GM18951 (cell line): ENCODE measurements around the gene GRID1.

Source experiments
- POLR2A ChIP-seq: IDR thresholded peaks from 4 replicates; pipeline ENCODE4 v1.6.1; 2011; ENCODE audit warnings: mild to moderate bottlenecking; ENCODE audit not compliant: insufficient read length, insufficient read depth; ENCODE audit errors: extremely low read depth
- in situ Hi-C: fragments of 300-500 bp; cut with MboI; formaldehyde crosslinking; loops from one replicate; pipeline ENCODE4 v1.12.0; 2022; ENCODE audit warnings: low sequenced_read_pairs, mixed read lengths, inconsistent platforms; ENCODE audit not compliant: unreplicated experiment

GRID1 gene

DNA sequence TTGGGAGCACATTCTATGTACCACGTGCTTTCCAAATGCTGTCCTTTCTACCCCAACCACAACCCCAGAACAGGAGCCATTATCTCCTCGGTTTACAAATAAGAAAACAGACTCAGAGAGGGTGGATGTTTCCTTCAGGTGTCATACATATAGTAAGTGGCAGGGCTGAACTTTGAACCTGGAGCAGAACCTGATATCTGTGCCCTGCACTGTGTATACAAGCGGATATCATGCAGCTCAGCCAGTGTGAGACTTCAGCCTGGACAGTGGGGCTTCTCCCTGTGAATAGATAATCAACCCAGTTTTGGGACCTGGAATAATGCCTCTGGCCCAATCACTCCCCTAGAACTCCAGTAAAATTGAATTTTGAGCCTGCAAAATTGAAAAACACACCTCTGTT lies 341.1 kb downstream of the GRID1 start:
- TF ChIP-seq POLR2A = no peak
- in situ Hi-C loops = no loop called here

DNA sequence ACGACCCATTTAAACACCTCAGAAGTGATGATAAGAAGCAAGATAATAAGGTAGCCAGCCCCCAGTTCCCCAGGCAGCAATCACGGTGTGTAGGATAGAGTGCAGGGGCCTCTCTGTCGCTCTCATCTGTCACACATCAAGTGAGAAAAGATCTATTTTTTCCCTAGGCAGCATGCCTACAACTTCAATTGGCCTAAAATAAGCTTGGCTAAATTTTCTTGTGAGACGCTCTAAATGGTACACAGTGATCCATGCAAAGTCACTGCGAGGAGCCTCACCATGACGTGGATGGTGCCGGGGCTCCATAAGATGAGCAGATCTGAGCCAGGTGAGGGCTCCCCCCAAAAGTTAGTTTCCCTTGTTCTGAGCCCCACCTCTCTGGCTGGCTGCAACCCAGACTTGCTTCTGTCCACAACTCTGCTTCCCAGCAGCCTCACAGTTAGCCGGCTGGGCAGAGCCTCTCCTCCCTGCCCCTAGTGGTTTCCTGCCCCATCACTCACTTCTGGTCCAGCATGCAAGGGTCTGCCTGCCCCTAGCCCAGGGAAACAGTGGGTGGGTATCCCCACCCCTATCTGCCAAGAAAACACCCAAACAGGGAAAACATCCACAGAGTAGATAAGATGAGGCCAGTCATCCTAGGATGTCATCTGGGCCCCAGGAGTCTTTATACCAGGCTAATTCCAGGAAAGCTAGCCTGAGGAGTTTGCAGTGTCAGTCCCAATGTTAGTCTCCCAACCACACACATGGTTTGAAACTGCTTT lies 342.1 kb downstream of the GRID1 start:
- in situ Hi-C loops = no loop called here
- TF ChIP-seq POLR2A = no peak

DNA sequence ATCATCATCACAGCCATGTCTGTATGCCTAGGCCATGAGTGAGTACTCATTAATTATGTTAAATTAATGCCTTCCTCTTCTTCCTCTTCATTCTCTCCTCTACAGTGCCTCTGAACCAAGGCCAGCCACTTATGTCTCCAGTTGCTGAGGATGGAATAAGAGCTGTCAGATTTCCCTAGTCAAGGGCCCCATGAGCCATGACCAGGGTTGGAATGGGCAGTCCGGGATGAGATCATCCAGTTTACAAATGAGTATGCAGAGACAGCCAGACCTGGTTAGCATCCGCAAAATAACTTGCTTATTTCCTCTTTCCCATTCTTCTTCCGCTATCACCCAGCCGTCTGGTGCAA lies 342.7 kb downstream of the GRID1 start:
- in situ Hi-C loops = no loop called here
- TF ChIP-seq POLR2A = no peak

DNA sequence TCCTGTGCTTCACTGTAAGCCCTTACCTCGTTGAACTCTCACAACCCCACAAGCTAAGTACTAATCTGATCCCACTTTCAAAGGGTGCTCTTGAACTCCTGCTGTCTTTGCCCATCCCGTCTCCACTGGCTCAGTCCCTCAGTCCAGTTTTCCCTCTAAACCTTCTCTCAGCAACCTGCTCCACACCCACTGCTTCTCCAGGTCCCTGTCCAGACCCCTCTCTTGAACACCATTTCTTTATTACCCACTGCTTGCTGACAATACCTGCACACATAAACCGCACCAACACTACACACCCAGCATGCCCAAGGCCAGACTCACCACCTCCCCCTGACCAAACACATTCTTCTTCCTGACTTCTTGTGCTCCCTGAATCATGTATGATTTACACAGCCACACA lies 343.3 kb downstream of the GRID1 start:
- in situ Hi-C loops = no loop called here
- no peak for TF ChIP-seq POLR2A

DNA sequence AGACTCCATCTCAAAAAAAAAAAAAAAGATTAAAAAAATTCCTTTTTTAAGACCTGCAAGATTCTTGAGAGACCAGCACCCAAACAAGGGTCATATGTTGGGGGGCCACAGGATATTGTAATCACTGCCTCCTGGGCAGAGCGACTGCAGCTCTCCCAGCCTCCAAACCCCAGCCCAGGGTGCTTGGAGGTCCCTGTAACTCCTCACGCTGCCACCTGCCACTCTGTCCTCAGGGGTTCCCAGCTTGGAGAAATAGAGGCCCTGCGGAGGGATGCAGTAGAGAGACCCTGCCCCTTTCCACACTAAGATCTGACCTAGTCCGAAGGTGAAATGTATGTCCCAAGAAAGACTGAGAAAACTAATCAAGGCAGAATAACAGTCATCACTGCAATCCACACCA lies 343.7 kb downstream of the GRID1 start:
- in situ Hi-C loops = no loop called here
- no peak for TF ChIP-seq POLR2A

DNA sequence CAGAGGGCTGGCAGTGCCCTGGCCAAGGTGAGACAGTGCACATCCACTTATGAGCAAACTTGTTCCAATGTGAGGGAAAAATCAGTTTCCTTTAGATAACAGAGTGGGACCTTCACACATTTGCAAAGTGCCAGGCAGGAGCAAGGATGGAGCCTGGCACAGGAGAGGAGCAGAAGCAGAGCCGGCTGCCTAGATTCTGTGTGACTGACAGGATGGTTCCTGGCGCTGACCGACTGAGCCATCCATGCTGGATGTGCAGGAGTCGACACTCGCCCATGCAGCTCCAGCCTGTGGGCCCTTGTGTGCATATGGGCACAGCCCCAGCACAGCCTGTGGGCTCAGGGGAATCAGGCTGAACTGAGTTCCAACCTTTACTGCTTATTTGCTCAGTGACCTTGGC lies 346.5 kb downstream of the GRID1 start:
- in situ Hi-C loops = no loop called here

DNA sequence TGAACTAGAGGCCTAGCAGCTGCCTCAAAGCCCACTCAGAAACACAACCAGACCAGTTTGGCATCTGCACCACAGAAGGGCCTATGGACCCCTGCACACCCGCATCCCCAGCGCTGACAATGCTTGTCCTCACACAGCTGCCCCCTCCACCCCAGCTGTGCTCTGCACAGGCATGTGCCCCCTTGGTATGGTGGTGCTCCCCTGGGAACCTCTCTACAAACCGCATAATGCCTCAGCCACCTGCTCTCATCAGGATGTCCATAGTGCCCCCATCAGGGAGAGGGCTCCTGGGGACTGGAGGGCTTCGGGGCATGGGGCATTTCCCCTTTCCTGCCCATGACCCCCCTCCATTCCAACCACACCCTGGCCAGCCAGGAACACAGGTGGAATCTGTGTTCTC lies 347.5 kb downstream of the GRID1 start:
- TF ChIP-seq POLR2A = no peak
- in situ Hi-C loops = no loop called here

More for the DNA sequence above, 346.5 kb downstream of the GRID1 start:
- no peak for TF ChIP-seq POLR2A

DNA sequence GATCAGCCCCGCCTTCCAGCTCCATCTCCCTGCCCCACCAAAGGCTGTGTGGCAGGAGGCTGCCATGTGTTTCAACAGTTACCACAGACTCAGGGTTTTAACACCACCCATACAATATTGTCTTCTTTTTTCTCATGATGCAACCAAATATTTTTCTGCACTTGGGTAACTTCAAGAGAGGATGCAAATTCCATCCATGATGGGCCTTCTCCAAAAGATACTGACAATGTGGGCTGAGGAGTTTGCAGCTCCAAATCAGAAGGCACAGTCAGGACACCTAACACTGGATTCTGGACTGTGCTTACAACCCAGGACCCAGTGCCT lies 347.9 kb downstream of the GRID1 start:
- no peak for TF ChIP-seq POLR2A
- in situ Hi-C loops = no loop called here

DNA sequence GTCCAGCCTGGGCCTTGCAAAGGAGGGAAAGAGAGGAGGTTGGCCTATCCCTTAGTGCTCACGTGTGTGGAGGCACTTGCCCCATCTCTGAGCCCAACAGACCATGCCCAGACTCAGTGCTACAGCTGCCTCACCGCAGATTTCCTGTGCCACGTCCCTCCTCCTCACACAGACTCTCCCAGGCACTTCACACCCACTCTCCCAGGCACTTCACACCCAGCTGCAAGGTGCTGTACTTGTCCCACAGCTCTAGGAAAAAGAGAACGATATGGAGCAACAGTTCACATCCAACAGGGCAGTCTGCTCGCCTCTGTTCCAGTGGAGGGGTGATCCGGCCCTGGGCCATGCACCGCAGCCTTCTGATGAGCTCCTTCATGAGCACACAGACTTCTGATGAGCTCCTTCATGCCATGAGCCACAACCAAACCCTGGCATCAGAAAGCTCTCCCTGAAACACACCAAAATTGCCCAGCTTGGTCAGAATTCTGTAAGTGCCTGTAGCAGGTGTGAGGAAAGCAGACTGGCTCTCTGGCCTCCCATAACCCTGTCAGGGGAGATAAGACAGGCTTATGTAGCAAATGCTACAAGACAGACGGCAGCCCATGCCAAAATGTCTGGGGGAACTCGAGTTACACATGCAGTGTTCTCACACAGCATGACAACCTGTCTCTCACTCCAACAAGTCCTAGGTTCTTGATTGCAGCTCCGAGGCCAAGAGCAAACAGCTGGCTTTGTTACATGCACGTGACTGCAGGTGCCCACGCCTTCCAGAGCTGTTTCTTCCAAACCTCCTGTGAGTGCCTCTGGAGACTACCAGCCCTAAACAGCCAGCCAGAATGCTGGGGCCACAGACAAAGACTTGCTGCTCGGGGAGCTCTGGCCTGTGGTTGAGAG lies 348.5 kb downstream of the GRID1 start:
- in situ Hi-C loops = no loop called here

DNA sequence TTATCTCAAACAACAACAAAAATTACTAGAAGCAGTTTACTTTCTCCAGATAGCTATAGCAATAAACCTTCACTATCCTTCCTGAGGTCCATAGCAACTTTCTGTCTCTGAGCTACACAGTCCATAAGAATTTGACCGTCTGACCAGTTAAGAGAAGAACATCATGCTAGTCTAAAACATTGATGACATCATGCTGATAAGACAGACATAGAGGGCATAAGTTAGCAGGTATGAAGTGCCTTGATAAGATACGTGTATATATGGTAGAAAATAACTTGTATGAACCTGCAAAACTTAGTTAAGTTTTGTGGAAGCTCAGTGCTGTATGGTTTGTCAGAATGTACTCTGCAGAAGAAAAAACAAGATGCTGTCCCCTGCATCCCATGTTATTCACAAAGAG lies 353.0 kb downstream of the GRID1 start:
- no peak for TF ChIP-seq POLR2A
- in situ Hi-C loops = no loop called here

More for the DNA sequence above, 348.5 kb downstream of the GRID1 start:
- no peak for TF ChIP-seq POLR2A

DNA sequence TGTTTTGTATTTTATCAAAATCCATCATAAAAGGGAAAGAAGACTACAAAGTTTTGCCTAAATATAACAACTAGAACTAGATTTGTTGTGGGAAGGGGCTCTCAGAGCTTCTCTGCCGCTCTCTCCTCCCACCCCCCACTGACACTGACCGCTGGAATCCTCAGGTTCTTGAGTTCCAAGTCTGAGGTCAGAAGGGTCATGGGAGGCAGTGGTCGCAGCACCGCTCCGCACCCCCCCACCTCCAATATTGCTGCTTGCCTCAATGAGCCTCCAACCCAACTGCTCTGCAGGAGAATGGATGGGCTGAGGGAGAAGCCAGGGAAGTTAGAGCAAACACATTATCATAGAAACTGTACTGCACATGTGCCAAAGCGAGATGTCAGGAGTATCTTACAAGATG lies 359.4 kb downstream of the GRID1 start:
- TF ChIP-seq POLR2A = no peak
- in situ Hi-C loops = no loop called here

DNA sequence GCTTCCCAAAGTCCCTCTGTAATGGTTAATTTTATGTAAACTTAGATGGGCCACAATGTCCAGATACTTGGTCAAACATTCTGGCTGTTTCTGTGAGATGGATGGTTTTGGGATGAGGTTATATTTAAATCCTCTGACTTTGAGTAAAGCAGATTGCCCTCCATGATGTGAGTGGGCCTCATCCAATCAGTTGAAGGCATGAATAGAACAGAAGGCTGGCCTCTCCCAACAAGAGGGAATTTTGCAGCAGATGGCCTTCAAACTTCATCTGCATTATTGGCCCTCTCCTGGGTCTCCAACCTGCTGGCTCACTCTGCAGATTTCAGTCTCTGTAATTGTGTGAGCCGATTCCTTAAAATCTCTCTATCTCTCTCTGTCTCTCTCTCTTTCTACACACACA lies 362.3 kb downstream of the GRID1 start:
- in situ Hi-C loops = no loop called here

DNA sequence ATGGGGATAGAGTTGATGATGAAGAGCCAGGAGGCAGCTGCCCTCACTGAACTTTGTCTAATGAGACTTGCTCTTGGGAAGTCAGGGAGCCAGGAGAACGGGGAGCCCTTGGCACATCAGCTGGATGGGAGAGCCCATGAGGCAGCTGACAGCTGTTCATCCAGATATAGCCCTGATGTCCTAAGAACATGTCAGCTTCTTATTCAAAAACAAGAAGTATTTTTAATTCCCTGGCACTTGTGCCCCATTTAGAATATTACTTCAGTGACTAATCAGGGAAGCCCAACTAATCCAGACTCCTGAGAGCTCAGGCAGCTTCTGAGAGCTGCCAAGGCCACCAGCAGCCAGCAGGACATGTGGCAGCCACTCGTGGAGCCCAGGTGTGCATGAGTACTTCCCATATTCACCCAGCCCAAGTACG lies 363.4 kb downstream of the GRID1 start:
- in situ Hi-C loops = no loop called here
- no peak for TF ChIP-seq POLR2A

More for the DNA sequence above, 362.3 kb downstream of the GRID1 start:
- no peak for TF ChIP-seq POLR2A

DNA sequence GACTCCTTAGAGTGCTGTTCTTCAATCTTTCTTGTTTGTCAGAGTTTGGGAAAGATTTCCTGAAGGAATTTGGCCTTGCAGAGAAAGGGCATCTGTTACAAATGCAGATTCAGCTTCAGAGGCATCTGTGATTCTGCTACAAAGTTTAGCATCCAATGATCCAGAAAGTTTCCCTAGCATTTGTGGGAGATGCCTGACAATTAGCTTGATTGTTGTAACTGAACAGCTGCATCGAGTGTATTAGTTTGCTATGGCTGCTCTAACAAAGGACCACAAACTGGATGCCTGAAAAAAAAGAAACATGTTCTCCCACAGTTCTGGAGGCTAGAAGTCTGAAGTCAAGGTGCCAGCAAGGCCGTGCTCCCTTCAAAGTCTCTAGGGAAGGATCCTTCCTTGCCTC lies 365.1 kb downstream of the GRID1 start:
- no peak for TF ChIP-seq POLR2A
- in situ Hi-C loops = no loop called here
